IMR-90 (cell line): ENCODE data around the gene MTA2. TPM values are rescaled to one million over a fixed set of nuclear protein-coding genes. Genes with fewer than 3 reads are reported as not detected.

ENCODE experiments used
- ATAC-seq: fragments of 200-7000 bp; cut with Tn5 transposase; 2 replicates; pipeline ENCODE4 v1.9.1; 2020; ENCODE audit warnings: low read depth, mild to moderate bottlenecking, moderate library complexity
- BruUV-seq: library from RNA; stranded (reverse); fragments of 400-500 nt; replicated peaks from 2 replicates; lab custom pipeline; 2021; lab: Mats Ljungman, UMichigan
- CTCF ChIA-PET: fragments of 300-600 bp; formaldehyde crosslinking; extraction: SDS; loops from one replicate; lab custom pipeline; 2021; ENCODE audit warnings: antibody characterized with exemption; lab: Yijun Ruan, JAX
- POLR2A ChIA-PET: fragments of 300-600 bp; sonication (Branson Sonifier 250); formaldehyde crosslinking; loops from one replicate; lab custom pipeline; 2022; ENCODE audit warnings: antibody characterized with exemption; ENCODE audit not compliant: unreplicated experiment; lab: Charles Lee
- DNase-seq: peaks from one replicate; pipeline ENCODE4 v3.0.0; 2013
- H2AFZ ChIP-seq: replicated peaks from 2 replicates; pipeline ENCODE3; 2013; ENCODE audit warnings: low read length, mild to moderate bottlenecking; ENCODE audit not compliant: poor library complexity
- H2AK5ac ChIP-seq: 2 replicates; pipeline ENCODE4 v1.6.1; 2013; ENCODE audit warnings: low read depth, low read length, inconsistent platforms
- H2AK9ac ChIP-seq: replicated peaks from 2 replicates; pipeline ENCODE3; 2013; ENCODE audit warnings: mild to moderate bottlenecking, low read depth, low read length, moderate library complexity; ENCODE audit not compliant: poor library complexity
- H2BK120ac ChIP-seq: 2 replicates; pipeline ENCODE4 v1.6.1; 2013; ENCODE audit warnings: low read depth, low read length, inconsistent platforms
- H2BK15ac ChIP-seq: 3 replicates; pipeline ENCODE4 v1.6.1; 2013; ENCODE audit warnings: low read depth, low read length, inconsistent platforms
- H2BK20ac ChIP-seq: 2 replicates; pipeline ENCODE4 v1.6.1; 2013; ENCODE audit warnings: low read depth, mild to moderate bottlenecking, inconsistent platforms, low read length, moderate library complexity
- H2BK5ac ChIP-seq: 2 replicates; pipeline ENCODE4 v1.6.1; 2013; ENCODE audit warnings: mild to moderate bottlenecking, low read depth, low read length, inconsistent platforms; ENCODE audit not compliant: poor library complexity, severe bottlenecking
- H3K14ac ChIP-seq: replicated peaks from 2 replicates; pipeline ENCODE4 v1.6.1; 2013; ENCODE audit warnings: low read depth, low read length, inconsistent platforms
- H3K18ac ChIP-seq: 2 replicates; pipeline ENCODE4 v1.6.1; 2013; ENCODE audit warnings: low read depth, low read length, control low read depth
- H3K23ac ChIP-seq: 2 replicates; pipeline ENCODE4 v1.6.1; 2013; ENCODE audit warnings: low read depth, low read length, inconsistent platforms
- H3K27ac ChIP-seq: 2 replicates; pipeline ENCODE4 v1.5.1; 2013; ENCODE audit warnings: mild to moderate bottlenecking, control low read depth, low read length; ENCODE audit not compliant: insufficient read depth
- H3K27me3 ChIP-seq: 2 replicates; pipeline ENCODE4 v1.6.1; 2013; ENCODE audit warnings: low read length; ENCODE audit not compliant: control insufficient read depth, insufficient read depth
- H3K36me3 ChIP-seq: 2 replicates; pipeline ENCODE4 v1.6.1; 2013; ENCODE audit warnings: low read length, mixed read lengths; ENCODE audit not compliant: control insufficient read depth, insufficient read depth
- H3K4ac ChIP-seq: 2 replicates; pipeline ENCODE4 v1.6.1; 2013; ENCODE audit warnings: low read depth, low read length, inconsistent platforms
- H3K4me1 ChIP-seq: 2 replicates; pipeline ENCODE4 v1.6.1; 2013; ENCODE audit warnings: low read length, mixed read lengths; ENCODE audit not compliant: control insufficient read depth, insufficient read depth
- H3K4me2 ChIP-seq: 2 replicates; pipeline ENCODE4 v1.6.1; 2013; ENCODE audit warnings: low read depth, mild to moderate bottlenecking, control low read depth, low read length, moderate library complexity
- H3K4me3 ChIP-seq: 2 replicates; pipeline ENCODE4 v1.5.1; 2013; ENCODE audit warnings: low read depth, mild to moderate bottlenecking, control low read depth, low read length, moderate library complexity; ENCODE audit not compliant: insufficient read depth
- H3K56ac ChIP-seq: 2 replicates; pipeline ENCODE4 v1.6.1; 2013; ENCODE audit warnings: low read length, inconsistent platforms; ENCODE audit not compliant: insufficient read depth; ENCODE audit errors: extremely low read depth
- H3K79me1 ChIP-seq, 2 experiments: 2 replicates each; pipeline ENCODE4 v1.6.1; 2013; ENCODE audit warnings: low read length in 2 of 2, inconsistent platforms in 1 of 2, low read depth in 1 of 2
- H3K9ac ChIP-seq: 2 replicates; pipeline ENCODE4 v1.6.1; 2013; ENCODE audit warnings: low read depth, low read length, control low read depth
- H3K9me1 ChIP-seq: 2 replicates; pipeline ENCODE4 v1.6.1; 2013; ENCODE audit warnings: low read length, inconsistent platforms; ENCODE audit not compliant: insufficient read depth
- H3K9me3 ChIP-seq: 2 replicates; pipeline ENCODE4 v1.6.1; 2013; ENCODE audit warnings: low read length; ENCODE audit not compliant: control insufficient read depth, insufficient read depth
- H4K20me1 ChIP-seq: 2 replicates; pipeline ENCODE4 v1.6.1; 2013; ENCODE audit warnings: low read length, inconsistent platforms; ENCODE audit not compliant: insufficient read depth
- H4K5ac ChIP-seq: 2 replicates; pipeline ENCODE4 v1.6.1; 2013; ENCODE audit warnings: mild to moderate bottlenecking, low read depth, low read length, control low read depth
- H4K8ac ChIP-seq, 2 experiments: 2 replicates each; pipeline ENCODE4 v1.6.1; 2013; ENCODE audit warnings: low read depth in 2 of 2, low read length in 2 of 2, control low read depth in 1 of 2, inconsistent platforms in 1 of 2
- H4K91ac ChIP-seq: 2 replicates; pipeline ENCODE4 v1.6.1; 2013; ENCODE audit warnings: low read depth, low read length, inconsistent platforms; ENCODE audit not compliant: insufficient read depth
- BHLHE40 ChIP-seq: fragments of 150-350 bp; IDR thresholded peaks from 2 replicates; pipeline ENCODE4 v1.6.1; 2016; ENCODE audit warnings: mild to moderate bottlenecking, low read depth, low read length
- CHD1 ChIP-seq: IDR thresholded peaks from 2 replicates; pipeline ENCODE4 v1.6.1; 2012; ENCODE audit warnings: low read depth, low read length, improper control_type of control experiment
- ELK1 ChIP-seq: fragments of 150-350 bp; IDR thresholded peaks from 2 replicates; pipeline ENCODE4 v1.6.1; 2016; ENCODE audit warnings: low read depth, mild to moderate bottlenecking, low read length, moderate library complexity, borderline replicate concordance
- FOS ChIP-seq: fragments of 150-350 bp; IDR thresholded peaks from 2 replicates; pipeline ENCODE4 v1.6.1; 2016; ENCODE audit warnings: low read depth, low read length
- MAZ ChIP-seq: IDR thresholded peaks from 2 replicates; pipeline ENCODE4 v1.6.1; 2012; ENCODE audit warnings: low read depth, mild to moderate bottlenecking, low read length, improper control_type of control experiment, moderate library complexity, borderline replicate concordance
- MXI1 ChIP-seq: IDR thresholded peaks from 2 replicates; pipeline ENCODE4 v1.6.1; 2012; ENCODE audit warnings: low read depth, mild to moderate bottlenecking, low read length, moderate library complexity, borderline replicate concordance
- POLR2A ChIP-seq: IDR thresholded peaks from 2 replicates; pipeline ENCODE4 v1.6.1; 2012; ENCODE audit warnings: mild to moderate bottlenecking, low read depth, low read length
- RAD21 ChIP-seq: IDR thresholded peaks from 2 replicates; pipeline ENCODE4 v1.6.1; 2012; ENCODE audit warnings: low read length, improper control_type of control experiment
- RCOR1 ChIP-seq: IDR thresholded peaks from 2 replicates; pipeline ENCODE4 v1.6.1; 2012; ENCODE audit warnings: mild to moderate bottlenecking, low read length, improper control_type of control experiment; ENCODE audit not compliant: insufficient replicate concordance
- RFX5 ChIP-seq: IDR thresholded peaks from 2 replicates; pipeline ENCODE4 v1.8.0; 2012; ENCODE audit warnings: low read depth, mild to moderate bottlenecking, low read length, moderate library complexity
- SMC3 ChIP-seq: fragments of 150-350 bp; IDR thresholded peaks from 2 replicates; pipeline ENCODE4 v1.6.1; 2016; ENCODE audit warnings: low read depth, mild to moderate bottlenecking, antibody characterized with exemption, low read length, moderate library complexity
- USF2 ChIP-seq: fragments of 150-350 bp; IDR thresholded peaks from 2 replicates; pipeline ENCODE4 v1.6.1; 2017; ENCODE audit warnings: mild to moderate bottlenecking, antibody characterized with exemption, low read length, low read depth
- WGBS, 2 experiments: methylation state at CpG; one replicate each; pipeline versions ENCODE4 v1.1.5 to v1.1.7; 2013; ENCODE audit warnings: missing lambda C conversion rate in 2 of 2; ENCODE audit not compliant: insufficient read length in 1 of 2; ENCODE audit errors: extremely low coverage in 2 of 2; 5-methylcytosine and 5-hydroxymethylcytosine counted together
- dilution Hi-C: fragments of 300-500 bp; cut with HindIII; formaldehyde crosslinking; loops from one replicate; pipeline ENCODE4 v1.14.3; 2018; ENCODE audit warnings: low sequenced_read_pairs; ENCODE audit not compliant: unreplicated experiment
- in situ Hi-C: fragments of 300-500 bp; cut with MboI; formaldehyde crosslinking; loops from 3 replicates; pipeline ENCODE4 v1.14.3; 2019; ENCODE audit warnings: low sequenced_read_pairs, inconsistent platforms, mixed read lengths
- intact Hi-C: fragments of 100-400 bp; cut with micrococcal nuclease; formaldehyde crosslinking; loops from 2 replicates; pipeline ENCODE4 v1.10.0; 2022
- polyA plus RNA-seq, 3 experiments: library from polyadenylated mRNA; depleted of rRNA; stranded (reverse); fragments of >200 nt; gene quantifications; 2 replicates each; pipeline ENCODE4 v1.2.3, GENCODE V29; 2012; ENCODE audit warnings: low replicate concordance in 1 of 3
- total RNA-seq: library from RNA; depleted of rRNA; stranded (reverse); fragments of >200 nt; gene quantifications from 2 replicates; pipeline ENCODE4 v1.2.3, GENCODE V29; 2012
- TF ChIP-seq, protein P1 (sequence below): conservative IDR thresholded peaks from 2 replicates; pipeline ENCODE4 v1.5.1; 2012; ENCODE audit warnings: mild to moderate bottlenecking, low read depth, low read length, improper control_type of control experiment

Gene MTA2
- total and polyA plus RNA-seq, 2 of the 4 experiments (the other 2 are of a cell fraction): 34.8 to 136 TPM

GRCh38 chr11:62560566-62561103, 41.0 kb downstream of the MTA2 start:
- peak overlapping the region; percentile 93 for H3K4ac ChIP-seq
- H3K4me3 ChIP-seq: no peak overlapping the region
- H3K27me3 ChIP-seq: no peaks in the 10 kb centered on the region
- intact Hi-C loops: loop anchor here (1.0 kb wide), 3 partner anchors 15 to 165 kb away; no protein-coding TSS in a partner anchor
- H2BK120ac ChIP-seq: peak overlapping the region; percentile 79
- dilution Hi-C loops: no loop called here
- DNase-seq (peak; percentile 98), ATAC-seq (peak; percentile 80)
- no TSS peak for BruUV-seq
- peaks cover 39% of the 10 kb centered on the region for H4K20me1 ChIP-seq
- H3K14ac ChIP-seq: peak overlapping the region; percentile 74; the same call in 1 of the 2 replicates
- peak overlapping the region; percentile 16 for H2AFZ ChIP-seq
- H4K5ac ChIP-seq: no peak overlapping the region
- peak overlapping the region; percentile 85 for H2BK5ac ChIP-seq
- in situ Hi-C loops: no loop called here
- H3K4me1 ChIP-seq: peaks cover 16% of the 10 kb centered on the region
- H2AK5ac ChIP-seq: peak overlapping the region; percentile 60; the same call in 1 of the 2 replicates
- H3K9ac ChIP-seq: peak overlapping the region; percentile 10; the same call in 1 of the 2 replicates
- no peaks in the 10 kb centered on the region for H3K9me3 ChIP-seq
- H3K4me2 ChIP-seq: peak overlapping the region; percentile 37; the same call in 1 of the 2 replicates
- peak overlapping the region; percentile 79; the same call in 1 of the 2 replicates for H2BK20ac ChIP-seq
- WGBS, 2 experiments: 16% methylated on average over 2 of the region's 2 CpGs; no CpG with 5 or more reads in 1 of the 2 experiments
- H2BK15ac ChIP-seq: no peak overlapping the region; the same call in 2 of the 3 replicates
- H3K27ac ChIP-seq: peak overlapping the region; percentile 64; the same call in 1 of the 2 replicates
- H3K9me1 ChIP-seq: peaks cover 8% of the 10 kb centered on the region
- H3K23ac ChIP-seq: no peak overlapping the region; the same call in 1 of the 2 replicates
- H3K79me1 ChIP-seq: peaks cover 14 to 35% of the 10 kb centered on the region in 2 experiments
- H3K18ac ChIP-seq: no peak overlapping the region
- peak overlapping the region; percentile 90 for H4K91ac ChIP-seq
- CTCF ChIA-PET: interaction anchor here (0.5 to 1.8 kb wide), 22 partner anchors 9 to 171 kb away, joined by 3 to 24 read pairs (median 4); partner anchors contain the start of genes C11orf98, CSKMT, MTA2 and TUT1
- no peak overlapping the region for H2AK9ac ChIP-seq
- H3K56ac ChIP-seq: peak overlapping the region; percentile 82; the same call in 1 of the 2 replicates
- H4K8ac ChIP-seq: peak overlapping the region in 1 of 2 experiments; percentile 67; a peak in 2 of 4 replicates
- peaks cover 36% of the 10 kb centered on the region for H3K36me3 ChIP-seq
- POLR2A ChIA-PET: interaction anchor here (0.6 to 1.7 kb wide), 7 partner anchors 9 to 166 kb away, joined by 3 to 9 read pairs (median 4); partner anchors contain the start of genes AHNAK and EEF1G
- TF ChIP-seq RFX5 (peak; percentile 55; the same call in 1 of the 2 replicates), CHD1 (no peak; the same call in 1 of the 2 replicates), BHLHE40 (no peak), SMC3 (peak; percentile 97), ELK1 (no peak), POLR2A (peak; percentile 54; the same call in 1 of the 2 replicates), MXI1 (peak; percentile 77), FOS (peak; percentile 86), RCOR1 (peak; percentile 31), USF2 (no peak), MAZ (peak; percentile 89), RAD21 (peak; percentile 97)
- TF ChIP-seq, protein P1, sequence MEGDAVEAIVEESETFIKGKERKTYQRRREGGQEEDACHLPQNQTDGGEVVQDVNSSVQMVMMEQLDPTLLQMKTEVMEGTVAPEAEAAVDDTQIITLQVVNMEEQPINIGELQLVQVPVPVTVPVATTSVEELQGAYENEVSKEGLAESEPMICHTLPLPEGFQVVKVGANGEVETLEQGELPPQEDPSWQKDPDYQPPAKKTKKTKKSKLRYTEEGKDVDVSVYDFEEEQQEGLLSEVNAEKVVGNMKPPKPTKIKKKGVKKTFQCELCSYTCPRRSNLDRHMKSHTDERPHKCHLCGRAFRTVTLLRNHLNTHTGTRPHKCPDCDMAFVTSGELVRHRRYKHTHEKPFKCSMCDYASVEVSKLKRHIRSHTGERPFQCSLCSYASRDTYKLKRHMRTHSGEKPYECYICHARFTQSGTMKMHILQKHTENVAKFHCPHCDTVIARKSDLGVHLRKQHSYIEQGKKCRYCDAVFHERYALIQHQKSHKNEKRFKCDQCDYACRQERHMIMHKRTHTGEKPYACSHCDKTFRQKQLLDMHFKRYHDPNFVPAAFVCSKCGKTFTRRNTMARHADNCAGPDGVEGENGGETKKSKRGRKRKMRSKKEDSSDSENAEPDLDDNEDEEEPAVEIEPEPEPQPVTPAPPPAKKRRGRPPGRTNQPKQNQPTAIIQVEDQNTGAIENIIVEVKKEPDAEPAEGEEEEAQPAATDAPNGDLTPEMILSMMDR: peak; percentile 98
